ENCODE measurements around the gene DDX5.

DNA sequence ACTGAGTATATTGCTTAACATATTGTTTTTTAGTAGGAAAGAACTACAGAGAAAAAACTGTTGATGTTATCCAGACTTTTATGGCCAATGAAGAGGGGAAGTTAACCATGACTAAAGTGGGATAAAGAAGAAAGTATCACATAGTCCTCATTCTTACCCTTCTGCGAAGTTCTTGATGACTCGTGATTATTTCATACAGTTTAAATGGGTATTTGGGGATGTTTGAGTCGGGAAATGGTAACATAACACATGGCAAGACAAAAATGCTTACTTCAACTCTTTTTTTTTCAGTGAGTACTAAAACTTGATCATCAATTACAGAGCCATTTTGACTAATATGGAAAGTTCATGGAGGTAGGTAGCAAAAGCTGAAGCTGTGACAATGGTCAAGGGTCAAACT is 14.1 kb downstream of the DDX5 start:
- TF ChIP-seq POLR2A (IDR thresholded peaks at IDR 0.05; ENCODE audit: low read depth, low read length), result no peak
- TF ChIP-seq TAF1 (IDR thresholded peaks at IDR 0.05; ENCODE audit: borderline replicate concordance, low read depth, low read length), result no peak
- TF ChIP-seq POLR2AphosphoS5 (IDR thresholded peaks at IDR 0.05; ENCODE audit: low read depth, low read length), result no peak
